K562 (cell line): ENCODE results near the gene CCDC127.
"Not testable (repeated sequence)": the region's sequence is repeated elsewhere in the genome, so short reads cannot be mapped to it uniquely, and the experiment has no call there.

Experiments used
- CBX5 ChIP-seq: IDR thresholded peaks from 2 replicates; pipeline ENCODE4 v1.6.1; 2014; ENCODE audit warnings: low read depth, borderline replicate concordance
- JUND ChIP-seq, 2 experiments: IDR thresholded peaks; 2 replicates in 1 of 2; 3 replicates in 1 of 2; pipeline ENCODE4 v1.6.1; 2011; ENCODE audit warnings: borderline replicate concordance in 2 of 2, low read depth in 2 of 2, low read length in 2 of 2, improper control_type of control experiment in 1 of 2, missing biosample characterization in 1 of 2, missing genetic modification characterization in 1 of 2, missing genetic modification reagents in 1 of 2
- LARP7 ChIP-seq: fragments of 450-650 bp; IDR thresholded peaks from 2 replicates; pipeline ENCODE4 v1.6.1; 2016
- POLR2A ChIP-seq: fragments of 450-650 bp; conservative IDR thresholded peaks from 2 replicates; pipeline ENCODE4 v1.6.1; 2016
- RFX5 ChIP-seq: IDR thresholded peaks from 2 replicates; pipeline ENCODE4 v1.6.1; 2011; ENCODE audit warnings: low read depth, mild to moderate bottlenecking, improper control_type of control experiment, low read length
- SLC30A9 ChIP-seq: fragments of 250-450 bp; sonication (Bioruptor Pico); IDR thresholded peaks from 2 replicates; pipeline ENCODE4 v1.8.0; 2022; ENCODE audit warnings: mild to moderate bottlenecking, moderate library complexity
- SP1 ChIP-seq: sonication (generic); formaldehyde crosslinking; IDR thresholded peaks from 2 replicates; pipeline ENCODE4 v1.8.1; 2022; ENCODE audit warnings: mild to moderate bottlenecking, missing genetic modification reagents
- SREBF2 ChIP-seq: sonication (generic); formaldehyde crosslinking; IDR thresholded peaks from 2 replicates; pipeline ENCODE4 v1.4.0; 2020; ENCODE audit warnings: mild to moderate bottlenecking, missing genetic modification reagents
- TF ChIP-seq, protein P1 (sequence below): sonication (generic); formaldehyde crosslinking; IDR thresholded peaks from 2 replicates; pipeline ENCODE4 v1.8.0; 2022; ENCODE audit warnings: mild to moderate bottlenecking, missing genetic modification reagents, borderline replicate concordance
- TF ChIP-seq, protein P2 (sequence below): fragments of 450-650 bp; formaldehyde crosslinking; IDR thresholded peaks from 2 replicates; pipeline ENCODE4 v1.4.0; 2022; ENCODE audit warnings: missing genetic modification characterization
- TF ChIP-seq, protein P3 (sequence below), 2 experiments: fragments of 450-650 bp in 1 of 2; sonication (generic) in 1 of 2; formaldehyde crosslinking in 1 of 2; IDR thresholded peaks; 2 replicates each; pipeline versions ENCODE4 v1.7.1 to v1.9.0; 2016 to 2022; ENCODE audit warnings: inconsistent platforms in 1 of 2, mild to moderate bottlenecking in 1 of 2, missing genetic modification reagents in 1 of 2

DNA sequence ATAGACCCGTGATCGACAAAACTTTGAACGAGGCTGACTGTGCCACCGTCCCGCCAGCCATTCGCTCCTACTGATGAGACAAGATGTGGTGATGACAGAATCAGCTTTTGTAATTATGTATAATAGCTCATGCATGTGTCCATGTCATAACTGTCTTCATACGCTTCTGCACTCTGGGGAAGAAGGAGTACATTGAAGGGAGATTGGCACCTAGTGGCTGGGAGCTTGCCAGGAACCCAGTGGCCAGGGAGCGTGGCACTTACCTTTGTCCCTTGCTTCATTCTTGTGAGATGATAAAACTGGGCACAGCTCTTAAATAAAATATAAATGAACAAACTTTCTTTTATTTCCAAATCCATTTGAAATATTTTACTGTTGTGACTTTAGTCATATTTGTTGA is 38.4 kb upstream of the CCDC127 start:
- TF ChIP-seq RFX5; POLR2A; SLC30A9 (CRISPR knock-in tag); SREBF2 (CRISPR knock-in tag); JUND (IDR thresholded peaks at IDR 0.05; ENCODE audit: borderline replicate concordance, low read depth, low read length); JUND (tag; IDR thresholded peaks at IDR 0.05; ENCODE audit: borderline replicate concordance, low read depth, low read length); CBX5; SP1; LARP7: not testable (repeated sequence)
- TF ChIP-seq, protein P1, sequence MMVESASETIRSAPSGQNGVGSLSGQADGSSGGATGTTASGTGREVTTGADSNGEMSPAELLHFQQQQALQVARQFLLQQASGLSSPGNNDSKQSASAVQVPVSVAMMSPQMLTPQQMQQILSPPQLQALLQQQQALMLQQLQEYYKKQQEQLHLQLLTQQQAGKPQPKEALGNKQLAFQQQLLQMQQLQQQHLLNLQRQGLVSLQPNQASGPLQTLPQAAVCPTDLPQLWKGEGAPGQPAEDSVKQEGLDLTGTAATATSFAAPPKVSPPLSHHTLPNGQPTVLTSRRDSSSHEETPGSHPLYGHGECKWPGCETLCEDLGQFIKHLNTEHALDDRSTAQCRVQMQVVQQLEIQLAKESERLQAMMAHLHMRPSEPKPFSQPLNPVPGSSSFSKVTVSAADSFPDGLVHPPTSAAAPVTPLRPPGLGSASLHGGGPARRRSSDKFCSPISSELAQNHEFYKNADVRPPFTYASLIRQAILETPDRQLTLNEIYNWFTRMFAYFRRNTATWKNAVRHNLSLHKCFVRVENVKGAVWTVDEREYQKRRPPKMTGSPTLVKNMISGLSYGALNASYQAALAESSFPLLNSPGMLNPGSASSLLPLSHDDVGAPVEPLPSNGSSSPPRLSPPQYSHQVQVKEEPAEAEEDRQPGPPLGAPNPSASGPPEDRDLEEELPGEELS (CRISPR knock-in tag), result not testable (repeated sequence)
- TF ChIP-seq, protein P2, sequence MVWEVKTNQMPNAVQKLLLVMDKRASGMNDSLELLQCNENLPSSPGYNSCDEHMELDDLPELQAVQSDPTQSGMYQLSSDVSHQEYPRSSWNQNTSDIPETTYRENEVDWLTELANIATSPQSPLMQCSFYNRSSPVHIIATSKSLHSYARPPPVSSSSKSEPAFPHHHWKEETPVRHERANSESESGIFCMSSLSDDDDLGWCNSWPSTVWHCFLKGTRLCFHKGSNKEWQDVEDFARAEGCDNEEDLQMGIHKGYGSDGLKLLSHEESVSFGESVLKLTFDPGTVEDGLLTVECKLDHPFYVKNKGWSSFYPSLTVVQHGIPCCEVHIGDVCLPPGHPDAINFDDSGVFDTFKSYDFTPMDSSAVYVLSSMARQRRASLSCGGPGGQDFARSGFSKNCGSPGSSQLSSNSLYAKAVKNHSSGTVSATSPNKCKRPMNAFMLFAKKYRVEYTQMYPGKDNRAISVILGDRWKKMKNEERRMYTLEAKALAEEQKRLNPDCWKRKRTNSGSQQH (CRISPR knock-in tag), result not testable (repeated sequence)
- TF ChIP-seq, protein P3, sequence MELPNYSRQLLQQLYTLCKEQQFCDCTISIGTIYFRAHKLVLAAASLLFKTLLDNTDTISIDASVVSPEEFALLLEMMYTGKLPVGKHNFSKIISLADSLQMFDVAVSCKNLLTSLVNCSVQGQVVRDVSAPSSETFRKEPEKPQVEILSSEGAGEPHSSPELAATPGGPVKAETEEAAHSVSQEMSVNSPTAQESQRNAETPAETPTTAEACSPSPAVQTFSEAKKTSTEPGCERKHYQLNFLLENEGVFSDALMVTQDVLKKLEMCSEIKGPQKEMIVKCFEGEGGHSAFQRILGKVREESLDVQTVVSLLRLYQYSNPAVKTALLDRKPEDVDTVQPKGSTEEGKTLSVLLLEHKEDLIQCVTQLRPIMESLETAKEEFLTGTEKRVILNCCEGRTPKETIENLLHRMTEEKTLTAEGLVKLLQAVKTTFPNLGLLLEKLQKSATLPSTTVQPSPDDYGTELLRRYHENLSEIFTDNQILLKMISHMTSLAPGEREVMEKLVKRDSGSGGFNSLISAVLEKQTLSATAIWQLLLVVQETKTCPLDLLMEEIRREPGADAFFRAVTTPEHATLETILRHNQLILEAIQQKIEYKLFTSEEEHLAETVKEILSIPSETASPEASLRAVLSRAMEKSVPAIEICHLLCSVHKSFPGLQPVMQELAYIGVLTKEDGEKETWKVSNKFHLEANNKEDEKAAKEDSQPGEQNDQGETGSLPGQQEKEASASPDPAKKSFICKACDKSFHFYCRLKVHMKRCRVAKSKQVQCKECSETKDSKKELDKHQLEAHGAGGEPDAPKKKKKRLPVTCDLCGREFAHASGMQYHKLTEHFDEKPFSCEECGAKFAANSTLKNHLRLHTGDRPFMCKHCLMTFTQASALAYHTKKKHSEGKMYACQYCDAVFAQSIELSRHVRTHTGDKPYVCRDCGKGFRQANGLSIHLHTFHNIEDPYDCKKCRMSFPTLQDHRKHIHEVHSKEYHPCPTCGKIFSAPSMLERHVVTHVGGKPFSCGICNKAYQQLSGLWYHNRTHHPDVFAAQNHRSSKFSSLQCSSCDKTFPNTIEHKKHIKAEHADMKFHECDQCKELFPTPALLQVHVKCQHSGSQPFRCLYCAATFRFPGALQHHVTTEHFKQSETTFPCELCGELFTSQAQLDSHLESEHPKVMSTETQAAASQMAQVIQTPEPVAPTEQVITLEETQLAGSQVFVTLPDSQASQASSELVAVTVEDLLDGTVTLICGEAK (IDR thresholded peaks at IDR 0.05), result not testable (repeated sequence)
- TF ChIP-seq, protein P3 (CRISPR knock-in tag; IDR thresholded peaks at IDR 0.05), result not testable (repeated sequence)
